ENCODE results near the gene CTSK.

Gene CTSK

DNA sequence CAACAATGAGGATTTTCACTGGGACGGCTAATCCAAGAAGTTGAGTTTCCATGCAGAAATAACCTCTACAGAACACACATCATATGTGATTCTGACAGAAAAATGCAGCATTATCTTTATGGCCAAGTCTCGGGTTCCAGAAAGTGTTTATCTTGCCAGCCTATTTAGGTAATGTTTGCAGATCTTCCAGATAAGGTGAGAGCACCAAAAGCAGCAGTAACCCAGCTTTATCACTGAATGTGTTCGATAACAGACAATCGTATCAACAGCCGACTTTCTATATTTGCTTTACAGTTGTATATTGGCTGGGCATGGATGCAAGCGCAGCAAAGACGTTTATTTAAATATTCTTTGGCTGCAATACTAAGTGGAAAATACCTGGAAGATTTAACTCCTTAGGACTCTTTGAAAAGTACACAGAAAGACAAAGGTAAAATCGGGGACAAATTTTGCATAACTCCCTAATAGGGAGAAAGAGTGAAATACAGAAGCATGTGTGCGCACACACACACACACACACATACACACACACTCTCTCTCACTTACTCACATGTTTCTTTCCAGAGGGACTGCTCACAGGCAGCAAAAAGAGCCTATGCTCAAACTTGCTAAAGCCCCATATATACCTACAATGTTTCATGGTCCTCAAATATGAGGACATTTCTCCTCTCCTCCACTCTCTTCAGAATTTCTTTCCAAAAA is 3.0 kb upstream of the CTSK start:
- H3K9me3 ChIP-seq (ENCODE audit: low read depth, low read length), result no peaks in the 10 kb centered on the region
- H3K36me3 ChIP-seq (ENCODE audit: insufficient read depth, low read length), result peaks cover 43% of the 10 kb centered on the region
- H3K4me3 ChIP-seq, result no peak overlapping the region
- no peak overlapping the region for H3K27ac ChIP-seq
- H3K9ac ChIP-seq (ENCODE audit: insufficient read length), result no peak overlapping the region
- TF ChIP-seq FOXP2 (optimal IDR thresholded peaks at IDR 0.05; ENCODE audit: control extremely low read depth, extremely low read length, insufficient read depth) (no peak), EZH2 (IDR thresholded peaks at IDR 0.05) (no peak), POLR2AphosphoS5 (IDR thresholded peaks at IDR 0.05; ENCODE audit: borderline replicate concordance, low read depth, low read length) (no peak)
- DNase-seq (ENCODE audit: low read depth, low spot score), result no peak

- Histone ChIP-seq H3K9me3 (ENCODE audit: low read depth, low read length) (no peaks in the 10 kb centered on the region), H3K9ac (ENCODE audit: insufficient read length) (no peak overlapping the region), H3K27ac (no peak overlapping the region), H3K36me3 (ENCODE audit: insufficient read depth, low read length) (peaks cover 40% of the 10 kb centered on the region), H3K4me3 (no peak overlapping the region)
- DNase-seq (ENCODE audit: low read depth, low spot score), result no peak
- no peak for TF ChIP-seq EZH2 (IDR thresholded peaks at IDR 0.05)
- TF ChIP-seq FOXP2 (optimal IDR thresholded peaks at IDR 0.05; ENCODE audit: control extremely low read depth, extremely low read length, insufficient read depth), result no peak
- TF ChIP-seq POLR2AphosphoS5 (IDR thresholded peaks at IDR 0.05; ENCODE audit: borderline replicate concordance, low read depth, low read length), result no peak
Observed at GRCh38 chr1:150809651-150810050, 1.6 kb upstream of the CTSK start.

- Histone ChIP-seq H3K9ac (ENCODE audit: insufficient read length) (no peak overlapping the region), H3K36me3 (ENCODE audit: insufficient read depth, low read length) (peaks cover 34% of the 10 kb centered on the region), H3K9me3 (ENCODE audit: low read depth, low read length) (no peaks in the 10 kb centered on the region), H3K27ac (peak overlapping the region; percentile 95; the same call in 1 of the 2 replicates), H3K4me3 (peak overlapping the region; percentile 77; the same call in 1 of the 2 replicates)
- DNase-seq (ENCODE audit: low read depth, low spot score), result no peak
- TF ChIP-seq EZH2 (IDR thresholded peaks at IDR 0.05), result no peak
- no peak for TF ChIP-seq FOXP2 (optimal IDR thresholded peaks at IDR 0.05; ENCODE audit: control extremely low read depth, extremely low read length, insufficient read depth)
- no peak for TF ChIP-seq POLR2AphosphoS5 (IDR thresholded peaks at IDR 0.05; ENCODE audit: borderline replicate concordance, low read depth, low read length)
Observed at GRCh38 chr1:150808846-150809245, 786 bp upstream of the CTSK start.

- Histone ChIP-seq H3K4me3 (peak overlapping the region; percentile 77), H3K9ac (ENCODE audit: insufficient read length) (peak overlapping the region; percentile 56), H3K9me3 (ENCODE audit: low read depth, low read length) (no peaks in the 10 kb centered on the region), H3K36me3 (ENCODE audit: insufficient read depth, low read length) (peaks cover 21% of the 10 kb centered on the region), H3K27ac (peak overlapping the region; percentile 95)
- peak; percentile 54; the same call in 1 of the 2 replicates for TF ChIP-seq POLR2AphosphoS5 (IDR thresholded peaks at IDR 0.05; ENCODE audit: borderline replicate concordance, low read depth, low read length)
- TF ChIP-seq FOXP2 (optimal IDR thresholded peaks at IDR 0.05; ENCODE audit: control extremely low read depth, extremely low read length, insufficient read depth), result no peak
- DNase-seq (ENCODE audit: low read depth, low spot score), result peak; percentile 71
Observed at GRCh38 chr1:150807249-150808023, 624 bp downstream of the CTSK start.

- Histone ChIP-seq H3K4me3 (peak overlapping the region; percentile 77), H3K9me3 (ENCODE audit: low read depth, low read length) (no peaks in the 10 kb centered on the region), H3K36me3 (ENCODE audit: insufficient read depth, low read length) (peaks cover 5% of the 10 kb centered on the region; the same call in 1 of the 2 replicates), H3K9ac (ENCODE audit: insufficient read length) (no peak overlapping the region), H3K27ac (peak overlapping the region; percentile 95)
- DNase-seq (ENCODE audit: low read depth, low spot score), result no peak
- TF ChIP-seq FOXP2 (optimal IDR thresholded peaks at IDR 0.05; ENCODE audit: control extremely low read depth, extremely low read length, insufficient read depth), result no peak
- TF ChIP-seq POLR2AphosphoS5 (IDR thresholded peaks at IDR 0.05; ENCODE audit: borderline replicate concordance, low read depth, low read length), result no peak
- TF ChIP-seq EZH2 (IDR thresholded peaks at IDR 0.05), result no peak
Observed at GRCh38 chr1:150805899-150806298, 2.2 kb downstream of the CTSK start.

GRCh38 chr1:150804671-150805070 is 3.4 kb downstream of the CTSK start:
- no peak for TF ChIP-seq EZH2 (IDR thresholded peaks at IDR 0.05)
- TF ChIP-seq POLR2AphosphoS5 (IDR thresholded peaks at IDR 0.05; ENCODE audit: borderline replicate concordance, low read depth, low read length), result no peak
- TF ChIP-seq FOXP2 (optimal IDR thresholded peaks at IDR 0.05; ENCODE audit: control extremely low read depth, extremely low read length, insufficient read depth), result no peak
- no peak for DNase-seq (ENCODE audit: low read depth, low spot score)
- Histone ChIP-seq H3K9me3 (ENCODE audit: low read depth, low read length) (no peaks in the 10 kb centered on the region), H3K27ac (no peak overlapping the region), H3K36me3 (ENCODE audit: insufficient read depth, low read length) (no peaks in the 10 kb centered on the region; the same call in 1 of the 2 replicates), H3K9ac (ENCODE audit: insufficient read length) (no peak overlapping the region), H3K4me3 (no peak overlapping the region)

- Histone ChIP-seq H3K27ac (no peak overlapping the region), H3K9ac (ENCODE audit: insufficient read length) (no peak overlapping the region), H3K9me3 (ENCODE audit: low read depth, low read length) (no peaks in the 10 kb centered on the region), H3K36me3 (ENCODE audit: insufficient read depth, low read length) (peaks cover 19% of the 10 kb centered on the region), H3K4me3 (no peak overlapping the region)
- no peak for DNase-seq (ENCODE audit: low read depth, low spot score)
- no peak for TF ChIP-seq EZH2 (IDR thresholded peaks at IDR 0.05)
- no peak for TF ChIP-seq FOXP2 (optimal IDR thresholded peaks at IDR 0.05; ENCODE audit: control extremely low read depth, extremely low read length, insufficient read depth)
- no peak for TF ChIP-seq POLR2AphosphoS5 (IDR thresholded peaks at IDR 0.05; ENCODE audit: borderline replicate concordance, low read depth, low read length)
Observed at GRCh38 chr1:150799089-150799488, 9.0 kb downstream of the CTSK start.

GRCh38 chr1:150798525-150798924 is 9.5 kb downstream of the CTSK start:
- H3K9ac ChIP-seq (ENCODE audit: insufficient read length), result no peak overlapping the region
- TF ChIP-seq FOXP2 (optimal IDR thresholded peaks at IDR 0.05; ENCODE audit: control extremely low read depth, extremely low read length, insufficient read depth) (no peak), EZH2 (IDR thresholded peaks at IDR 0.05) (no peak), POLR2AphosphoS5 (IDR thresholded peaks at IDR 0.05; ENCODE audit: borderline replicate concordance, low read depth, low read length) (no peak)
- no peaks in the 10 kb centered on the region for H3K9me3 ChIP-seq (ENCODE audit: low read depth, low read length)
- peaks cover 19% of the 10 kb centered on the region for H3K36me3 ChIP-seq (ENCODE audit: insufficient read depth, low read length)
- H3K27ac ChIP-seq, result no peak overlapping the region
- H3K4me3 ChIP-seq, result no peak overlapping the region
- no peak for DNase-seq (ENCODE audit: low read depth, low spot score)
